Measurements from ENCODE around the gene MOSMO.
"Not testable (repeated sequence)": the region's sequence is repeated elsewhere in the genome, so short reads cannot be mapped to it uniquely, and the experiment has no call there.

Gene MOSMO

GRCh38 chr16:21997697-21998480 is 10.0 kb upstream of the MOSMO start:
- in situ Hi-C loops (cut with MboI; ENCODE audit: low sequenced_read_pairs): loop anchor here (25.0 kb wide), 1 partner anchor 289 kb away; the partner anchor contains the start of gene POLR3E

- in situ Hi-C loops (cut with MboI; ENCODE audit: low sequenced_read_pairs): loop anchor here (10.0 kb wide), 1 partner anchor 183 kb away; no protein-coding TSS in a partner anchor
Measured at GRCh38 chr16:22001591-22001990, 6.3 kb upstream of the MOSMO start.

- in situ Hi-C loops (cut with MboI; ENCODE audit: low sequenced_read_pairs): loop anchor here (10.0 kb wide), 1 partner anchor 183 kb away; no protein-coding TSS in a partner anchor
Measured at GRCh38 chr16:22002047-22002446, 5.9 kb upstream of the MOSMO start.

GRCh38 chr16:22003195-22003594 is 4.7 kb upstream of the MOSMO start:
- in situ Hi-C loops (cut with MboI; ENCODE audit: low sequenced_read_pairs): loop anchor here (10.0 kb wide), 1 partner anchor 182 kb away; no protein-coding TSS in a partner anchor

GRCh38 chr16:22004341-22004740 is 3.6 kb upstream of the MOSMO start:
- in situ Hi-C loops (cut with MboI; ENCODE audit: low sequenced_read_pairs): loop anchor here (10.0 kb wide), 1 partner anchor 180 kb away; no protein-coding TSS in a partner anchor

GRCh38 chr16:22005746-22006145 is 2.2 kb upstream of the MOSMO start:
- in situ Hi-C loops (cut with MboI; ENCODE audit: low sequenced_read_pairs): loop anchor here (10.0 kb wide), 1 partner anchor 179 kb away; no protein-coding TSS in a partner anchor

GRCh38 chr16:22006636-22007035 is 1.3 kb upstream of the MOSMO start:
- in situ Hi-C loops (cut with MboI; ENCODE audit: low sequenced_read_pairs): loop anchor here (10.0 kb wide), 1 partner anchor 178 kb away; no protein-coding TSS in a partner anchor

GRCh38 chr16:22007159-22007508 is 777 bp upstream of the MOSMO start:
- in situ Hi-C loops (cut with MboI; ENCODE audit: low sequenced_read_pairs): loop anchor here (10.0 kb wide), 1 partner anchor 178 kb away; no protein-coding TSS in a partner anchor

- in situ Hi-C loops (cut with MboI; ENCODE audit: low sequenced_read_pairs): loop anchor here (10.0 kb wide), 1 partner anchor 176 kb away; no protein-coding TSS in a partner anchor
Measured at GRCh38 chr16:22008215-22009059, 526 bp downstream of the MOSMO start.

GRCh38 chr16:22010902-22011301 is 3.0 kb downstream of the MOSMO start:
- in situ Hi-C loops (cut with MboI; ENCODE audit: low sequenced_read_pairs): no loop called here

GRCh38 chr16:22012241-22012640 is 4.3 kb downstream of the MOSMO start:
- in situ Hi-C loops (cut with MboI; ENCODE audit: low sequenced_read_pairs): no loop called here

GRCh38 chr16:22013486-22013885 is 5.6 kb downstream of the MOSMO start:
- in situ Hi-C loops (cut with MboI; ENCODE audit: low sequenced_read_pairs): no loop called here

- in situ Hi-C loops (cut with MboI; ENCODE audit: low sequenced_read_pairs): no loop called here
Measured at GRCh38 chr16:22014271-22014873, 6.5 kb downstream of the MOSMO start.

- in situ Hi-C loops (cut with MboI; ENCODE audit: low sequenced_read_pairs): no loop called here
Measured at GRCh38 chr16:22016927-22017326, 9.0 kb downstream of the MOSMO start.

GRCh38 chr16:22018559-22018958 is 10.6 kb downstream of the MOSMO start:
- in situ Hi-C loops (cut with MboI; ENCODE audit: low sequenced_read_pairs): no loop called here

- in situ Hi-C loops (cut with MboI; ENCODE audit: low sequenced_read_pairs): no loop called here
Measured at GRCh38 chr16:22022151-22022550, 14.2 kb downstream of the MOSMO start.

- in situ Hi-C loops (cut with MboI; ENCODE audit: low sequenced_read_pairs): no loop called here
Measured at GRCh38 chr16:22023505-22023904, 15.6 kb downstream of the MOSMO start.

GRCh38 chr16:22024785-22025184 is 16.9 kb downstream of the MOSMO start:
- in situ Hi-C loops (cut with MboI; ENCODE audit: low sequenced_read_pairs): not testable (repeated sequence)

GRCh38 chr16:22027633-22028032 is 19.7 kb downstream of the MOSMO start:
- in situ Hi-C loops (cut with MboI; ENCODE audit: low sequenced_read_pairs): no loop called here

- in situ Hi-C loops (cut with MboI; ENCODE audit: low sequenced_read_pairs): no loop called here
Measured at GRCh38 chr16:22029632-22030031, 21.7 kb downstream of the MOSMO start.

All from HL-60/S4 treated with phorbol 12-myristate 13-acetate at 8.2 ng/mL for 4 days and 3 days (cell line).